Skin epidermis (tissue), 12 donors: ENCODE data around the gene FHDC1.

Source experiments
- H3K27ac ChIP-seq, 21 experiments: fragments of 200-600 bp; sonication (generic) in 11 of 21; one replicate each; pipeline ENCODE4 v1.5.0; 2020; ENCODE audit warnings: mild to moderate bottlenecking in 3 of 21, inconsistent platforms in 2 of 21, moderate library complexity in 2 of 21
- H3K4me3 ChIP-seq, 7 experiments: fragments of 200-600 bp; sonication (generic) in 2 of 7; one replicate each; pipeline ENCODE4 v1.5.0; 2020; ENCODE audit warnings: inconsistent platforms in 2 of 7, mild to moderate bottlenecking in 2 of 7, moderate library complexity in 1 of 7

Gene FHDC1

GRCh38 chr4:153023139-153023538, 87.0 kb downstream of the FHDC1 start:
- Histone ChIP-seq H3K27ac (peak overlapping the region in 15 of 21 experiments; percentile 7 to 76 (median 58)), H3K4me3 (no peak overlapping the region)

GRCh38 chr4:153023692-153024394, 87.7 kb downstream of the FHDC1 start:
- Histone ChIP-seq H3K27ac (peak overlapping the region in 15 of 21 experiments; percentile 18 to 76 (median 58)), H3K4me3 (peak overlapping the region in 1 of 7 experiments; percentile 5)

- H3K4me3 ChIP-seq: peak overlapping the region in 1 of 7 experiments; percentile 5
- peak overlapping the region in 8 of 21 experiments; percentile 26 to 72 (median 59) for H3K27ac ChIP-seq
These were observed 88.3 kb downstream of the FHDC1 start for GRCh38 chr4:153024466-153024865.

GRCh38 chr4:153025406-153025805, 89.3 kb downstream of the FHDC1 start:
- Histone ChIP-seq H3K27ac (peak overlapping the region in 1 of 21 experiments; percentile 8), H3K4me3 (no peak overlapping the region)

- no peak overlapping the region for H3K4me3 ChIP-seq
- no peak overlapping the region for H3K27ac ChIP-seq
These were observed 90.6 kb downstream of the FHDC1 start for GRCh38 chr4:153026591-153027346.

- Histone ChIP-seq H3K27ac (peak overlapping the region in 1 of 21 experiments; percentile 64), H3K4me3 (no peak overlapping the region)
These were observed 91.7 kb downstream of the FHDC1 start for GRCh38 chr4:153027866-153028265.

GRCh38 chr4:153028535-153028934, 92.4 kb downstream of the FHDC1 start:
- Histone ChIP-seq H3K27ac (peak overlapping the region in 1 of 21 experiments; percentile 64), H3K4me3 (no peak overlapping the region)
